Keratinocyte (primary cell): ENCODE data around the gene WASHC2C.
"Not testable (repeated sequence)": the region's sequence is repeated elsewhere in the genome, so short reads cannot be mapped to it uniquely, and the experiment has no call there.

ENCODE experiments used
- CTCF ChIP-seq, 3 experiments: IDR thresholded peaks in 1 of 3; conservative IDR thresholded peaks in 1 of 3; optimal IDR thresholded peaks in 1 of 3; 2 replicates in 2 of 3; 3 replicates in 1 of 3; pipeline versions ENCODE3 to v1.5.1; 2011; ENCODE audit warnings: low read length in 3 of 3, mild to moderate bottlenecking in 3 of 3, moderate library complexity in 2 of 3, control low read depth in 1 of 3, inconsistent platforms in 1 of 3; ENCODE audit not compliant: insufficient read depth in 2 of 3; ENCODE audit errors: extremely low read depth in 1 of 3
- EZH2 ChIP-seq: IDR thresholded peaks from one replicate; pipeline ENCODE4 v1.6.1; 2012; ENCODE audit warnings: inconsistent platforms, mild to moderate bottlenecking, low read length, moderate library complexity

GRCh38 chr10:45803060-45804010, 76.3 kb downstream of the WASHC2C start:
- not testable (repeated sequence) for TF ChIP-seq CTCF (optimal IDR thresholded peaks at IDR 0.05 in 1 of 3, IDR thresholded peaks at IDR 0.05 in 1 of 3, conservative IDR thresholded peaks at IDR 0.05 in 1 of 3; ENCODE audit: extremely low read depth in 1 of 3, insufficient read depth in 2 of 3, low read length in 3 of 3); EZH2
